A549 treated with dexamethasone at 1 μM for 4 hours (cell line): Measurements from ENCODE around the gene TASP1. TPM values are rescaled to one million over a fixed set of nuclear protein-coding genes. Genes with fewer than 3 reads are reported as not detected.

Experiments
- total RNA-seq: library from RNA; stranded (reverse); fragments of 200-300 nt; extraction: Qiagen RNA extraction; gene quantifications from 5 replicates; pipeline ENCODE4 v1.2.3, GENCODE V29; 2022

The TASP1 gene, protein sequence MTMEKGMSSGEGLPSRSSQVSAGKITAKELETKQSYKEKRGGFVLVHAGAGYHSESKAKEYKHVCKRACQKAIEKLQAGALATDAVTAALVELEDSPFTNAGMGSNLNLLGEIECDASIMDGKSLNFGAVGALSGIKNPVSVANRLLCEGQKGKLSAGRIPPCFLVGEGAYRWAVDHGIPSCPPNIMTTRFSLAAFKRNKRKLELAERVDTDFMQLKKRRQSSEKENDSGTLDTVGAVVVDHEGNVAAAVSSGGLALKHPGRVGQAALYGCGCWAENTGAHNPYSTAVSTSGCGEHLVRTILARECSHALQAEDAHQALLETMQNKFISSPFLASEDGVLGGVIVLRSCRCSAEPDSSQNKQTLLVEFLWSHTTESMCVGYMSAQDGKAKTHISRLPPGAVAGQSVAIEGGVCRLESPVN
- total RNA-seq, result 8.5 to 10.4 TPM (median 9.5 TPM) in 5 replicates

DNA sequence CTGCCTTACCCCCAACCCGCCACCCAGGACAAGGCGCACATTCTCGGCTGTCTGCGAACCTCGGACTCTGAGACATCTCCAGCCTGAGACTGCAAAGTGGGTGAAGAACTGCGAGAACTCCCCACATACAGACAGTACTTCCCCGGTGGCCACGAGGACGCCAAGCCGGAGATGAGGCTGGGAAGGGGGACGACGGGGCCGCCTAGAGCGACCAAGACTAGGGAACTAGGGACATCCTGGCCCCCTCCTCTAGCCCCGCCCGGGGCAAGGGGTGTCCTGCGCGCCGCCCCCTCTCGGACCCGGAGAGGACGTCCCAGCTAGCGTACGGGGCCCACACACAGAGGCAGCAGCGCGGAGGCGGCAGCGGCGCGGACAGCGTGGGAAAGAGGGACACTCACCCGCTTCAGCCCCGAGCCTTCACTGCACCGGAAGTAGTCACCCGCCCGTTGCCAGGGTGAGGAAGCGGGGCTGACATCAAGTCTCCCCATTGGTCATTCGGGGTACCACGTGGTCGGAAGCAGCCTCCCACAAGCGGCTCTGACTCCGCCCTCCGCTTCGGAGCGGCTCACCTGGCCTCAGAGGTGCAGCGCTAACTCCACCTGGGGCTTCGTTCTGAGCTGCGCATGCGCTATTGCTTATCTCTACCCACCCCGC lies at the start of gene TASP1:
TSS of gene TASP1 (minus strand) at position 437 of the 654 bp plus-strand sequence. CDS start 8,854 bp downstream, outside the sequence.

Other genes starting within 250 kb of the TASP1 start
- 21.6 to 28.3 TPM (median 24.1 TPM) in 5 replicates for gene ESF1, start 146.0 kb upstream of the TASP1 start, total RNA-seq
- 32.3 to 37.3 TPM (median 36.1 TPM) in 5 replicates for gene NDUFAF5, start 146.1 kb upstream of the TASP1 start, total RNA-seq